Bronchial epithelial cell (primary cell): ENCODE measurements around the gene TLCD1. TPM values are rescaled to one million over a fixed set of nuclear protein-coding genes. Genes with fewer than 3 reads are reported as not detected.

ENCODE experiments used
- DNase-seq: peaks from one replicate; pipeline ENCODE4 v3.0.0-alpha.2; 2010; ENCODE audit warnings: low read depth
- FAIRE-seq: peaks from 2 replicates; lab custom pipeline; 2011; peaks lifted over from hg19 to GRCh38; lab: Jason Lieb, UNC
- H3K27me3 ChIP-seq: 2 replicates; pipeline ENCODE4 v1.5.1; 2011; ENCODE audit warnings: low read length; ENCODE audit not compliant: control insufficient read depth, insufficient read depth
- H3K36me3 ChIP-seq: 2 replicates; pipeline ENCODE4 v1.5.1; 2011; ENCODE audit warnings: low read length; ENCODE audit not compliant: control insufficient read depth, insufficient read depth
- H3K4me3 ChIP-seq: 2 replicates; pipeline ENCODE4 v1.5.1; 2011; ENCODE audit warnings: mild to moderate bottlenecking, low read depth, low read length, control low read depth
- total RNA-seq: library from RNA; depleted of rRNA; stranded (reverse); fragments of >200 nt; gene quantifications from 2 replicates; pipeline ENCODE4 v1.2.1, GENCODE V29; 2014
- TF ChIP-seq, protein P1 (sequence below): IDR thresholded peaks from 2 replicates; pipeline ENCODE4 v1.5.1; 2011; ENCODE audit warnings: mild to moderate bottlenecking, moderate library complexity, low read length, control low read depth, inconsistent platforms; ENCODE audit not compliant: insufficient read depth, severe bottlenecking

Gene TLCD1
- total RNA-seq, 1 donor from 2014 or later: 7.4 TPM

DNA sequence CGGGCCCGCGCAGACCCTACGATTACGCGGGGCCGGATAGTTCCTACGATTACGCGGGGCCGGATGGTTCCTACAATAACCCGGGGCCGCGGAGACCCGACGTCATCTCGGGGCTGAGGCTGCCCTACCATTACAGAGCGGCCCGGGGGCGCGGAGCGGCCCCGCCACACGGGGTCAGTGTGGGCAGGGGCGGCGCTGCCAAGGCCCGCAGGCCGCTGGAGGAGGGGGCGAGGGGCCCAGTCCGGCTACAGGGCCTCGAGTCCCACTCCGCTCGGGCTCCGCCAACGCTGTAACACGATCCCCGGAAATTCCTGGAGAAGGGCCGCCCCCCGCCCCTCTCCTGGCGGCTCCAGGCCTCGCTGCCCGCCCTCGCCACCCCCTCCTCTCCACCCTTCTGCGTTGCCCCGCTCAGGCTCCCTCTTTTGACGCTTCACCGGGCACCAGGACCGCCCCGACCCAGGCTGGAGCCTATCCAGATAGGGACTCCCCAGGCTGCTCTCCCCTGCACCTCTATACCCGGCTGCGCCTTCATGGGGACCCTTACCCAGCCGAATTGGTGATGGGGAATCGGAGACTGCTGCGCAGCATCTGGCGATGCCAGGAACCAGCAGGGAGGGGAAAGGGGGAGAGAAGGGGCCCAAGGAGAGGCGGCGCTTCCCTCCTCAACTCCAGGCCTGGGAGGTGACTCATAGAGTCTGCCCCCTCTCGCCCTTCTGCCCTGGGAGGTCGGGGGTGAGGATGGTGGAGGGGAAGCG is 8.3 kb downstream of the TLCD1 start, which contains the start of gene RAB34:
RAB34 (minus strand) TSS at position 291 of the 755 bp plus-strand sequence. CDS start 602 bp downstream, outside the sequence.
- FAIRE-seq: no peak
- TF ChIP-seq, protein P1, sequence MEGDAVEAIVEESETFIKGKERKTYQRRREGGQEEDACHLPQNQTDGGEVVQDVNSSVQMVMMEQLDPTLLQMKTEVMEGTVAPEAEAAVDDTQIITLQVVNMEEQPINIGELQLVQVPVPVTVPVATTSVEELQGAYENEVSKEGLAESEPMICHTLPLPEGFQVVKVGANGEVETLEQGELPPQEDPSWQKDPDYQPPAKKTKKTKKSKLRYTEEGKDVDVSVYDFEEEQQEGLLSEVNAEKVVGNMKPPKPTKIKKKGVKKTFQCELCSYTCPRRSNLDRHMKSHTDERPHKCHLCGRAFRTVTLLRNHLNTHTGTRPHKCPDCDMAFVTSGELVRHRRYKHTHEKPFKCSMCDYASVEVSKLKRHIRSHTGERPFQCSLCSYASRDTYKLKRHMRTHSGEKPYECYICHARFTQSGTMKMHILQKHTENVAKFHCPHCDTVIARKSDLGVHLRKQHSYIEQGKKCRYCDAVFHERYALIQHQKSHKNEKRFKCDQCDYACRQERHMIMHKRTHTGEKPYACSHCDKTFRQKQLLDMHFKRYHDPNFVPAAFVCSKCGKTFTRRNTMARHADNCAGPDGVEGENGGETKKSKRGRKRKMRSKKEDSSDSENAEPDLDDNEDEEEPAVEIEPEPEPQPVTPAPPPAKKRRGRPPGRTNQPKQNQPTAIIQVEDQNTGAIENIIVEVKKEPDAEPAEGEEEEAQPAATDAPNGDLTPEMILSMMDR: peak; percentile 49
- DNase-seq: peak; percentile 61
- H3K27me3 ChIP-seq: no peaks in the 10 kb centered on the region
- peak within 1 kb of the TSS; percentile 63 for H3K4me3 ChIP-seq
- peaks cover 19% of the 10 kb centered on the region for H3K36me3 ChIP-seq

DNA sequence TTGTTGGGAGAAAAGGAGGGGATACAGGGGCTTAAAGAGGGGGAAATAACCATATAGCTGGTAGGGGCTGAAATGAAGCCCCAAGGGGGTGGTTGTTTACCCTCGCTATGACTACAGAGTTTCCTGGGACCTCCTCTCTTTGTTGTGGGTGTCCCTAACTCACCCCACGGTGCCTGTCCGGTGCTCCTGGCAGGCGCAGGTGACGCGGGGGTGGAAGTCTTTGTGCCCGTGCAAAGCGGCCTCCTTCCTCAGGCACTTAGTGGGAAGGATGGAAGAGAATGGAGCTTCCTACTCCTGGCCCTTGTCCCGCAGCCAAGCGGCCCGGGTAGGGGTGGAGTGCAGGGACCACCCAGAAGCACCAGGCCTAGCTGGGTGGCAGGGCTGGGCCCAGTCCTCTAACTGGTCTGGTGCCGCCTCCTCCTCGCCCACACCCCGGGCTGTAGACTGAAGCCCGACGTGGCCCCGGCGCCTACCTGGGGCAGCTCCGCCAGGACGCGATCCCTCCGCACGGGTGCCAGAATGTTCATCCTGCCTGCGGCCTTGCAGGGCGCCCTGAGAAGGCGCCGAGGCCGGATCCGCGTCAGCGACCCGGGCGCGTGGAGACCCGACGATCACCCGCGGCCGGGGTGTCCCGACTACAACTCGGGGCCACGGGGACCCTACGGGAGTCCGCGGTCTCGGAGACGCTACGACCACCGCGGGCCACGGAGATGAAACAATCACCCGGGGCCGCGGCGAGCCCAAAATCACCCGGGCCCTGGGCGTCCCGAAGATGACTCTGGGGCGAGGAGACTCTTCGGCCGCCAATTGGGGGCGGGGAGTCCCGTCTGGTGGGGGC is 9.1 kb downstream of the TLCD1 start:
- TF ChIP-seq, protein P1: no peak
- DNase-seq (no peak), FAIRE-seq (no peak)
- peaks cover 15% of the 10 kb centered on the region for H3K36me3 ChIP-seq
- peak overlapping the region; percentile 63 for H3K4me3 ChIP-seq
- no peaks in the 10 kb centered on the region for H3K27me3 ChIP-seq

DNA sequence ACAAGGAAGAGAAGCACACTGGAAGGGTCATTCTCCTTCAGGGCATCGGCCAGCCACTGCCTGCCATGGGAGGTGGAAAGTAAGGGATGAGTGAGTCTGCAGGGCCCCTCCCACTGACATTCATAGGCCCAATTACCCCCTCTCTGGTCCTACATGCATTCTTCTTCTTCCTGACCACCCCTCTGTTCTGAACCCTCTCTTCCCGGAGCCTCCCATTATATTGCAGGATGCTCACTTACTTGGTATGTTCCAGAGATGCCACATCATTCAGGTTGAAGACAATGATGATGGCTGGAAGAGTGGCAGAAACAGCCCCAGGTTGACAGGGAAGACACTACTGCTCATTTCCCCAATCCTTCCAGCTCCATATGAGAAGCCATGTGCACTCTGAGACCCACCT is 10.8 kb downstream of the TLCD1 start:
- FAIRE-seq (no peak), DNase-seq (no peak)
- no peaks in the 10 kb centered on the region for H3K27me3 ChIP-seq
- TF ChIP-seq, protein P1: no peak
- peaks cover 10% of the 10 kb centered on the region for H3K36me3 ChIP-seq
- H3K4me3 ChIP-seq: no peak overlapping the region

DNA sequence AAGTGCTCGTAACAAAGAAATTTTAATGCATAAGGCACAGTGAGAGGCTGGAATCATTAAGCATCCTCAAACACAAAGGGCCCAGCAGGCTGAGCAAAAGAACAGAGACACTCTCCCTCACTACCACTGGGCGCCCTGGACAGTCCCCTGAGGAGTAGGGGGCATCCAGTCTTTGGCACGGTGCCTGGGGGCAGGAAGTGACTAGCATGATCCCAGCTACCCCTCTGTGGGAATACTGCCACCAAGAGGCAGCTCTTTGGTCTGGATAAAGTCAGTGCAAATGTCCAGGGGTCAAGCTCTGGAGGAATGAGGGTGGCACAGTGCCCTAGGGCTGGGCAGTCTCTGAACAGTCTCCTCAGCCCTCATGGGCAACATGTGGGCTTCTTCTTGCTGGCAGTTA is 11.8 kb downstream of the TLCD1 start:
- no peak overlapping the region for H3K4me3 ChIP-seq
- TF ChIP-seq, protein P1: no peak
- peaks cover 10% of the 10 kb centered on the region for H3K36me3 ChIP-seq
- DNase-seq (no peak), FAIRE-seq (no peak)
- no peaks in the 10 kb centered on the region for H3K27me3 ChIP-seq

DNA sequence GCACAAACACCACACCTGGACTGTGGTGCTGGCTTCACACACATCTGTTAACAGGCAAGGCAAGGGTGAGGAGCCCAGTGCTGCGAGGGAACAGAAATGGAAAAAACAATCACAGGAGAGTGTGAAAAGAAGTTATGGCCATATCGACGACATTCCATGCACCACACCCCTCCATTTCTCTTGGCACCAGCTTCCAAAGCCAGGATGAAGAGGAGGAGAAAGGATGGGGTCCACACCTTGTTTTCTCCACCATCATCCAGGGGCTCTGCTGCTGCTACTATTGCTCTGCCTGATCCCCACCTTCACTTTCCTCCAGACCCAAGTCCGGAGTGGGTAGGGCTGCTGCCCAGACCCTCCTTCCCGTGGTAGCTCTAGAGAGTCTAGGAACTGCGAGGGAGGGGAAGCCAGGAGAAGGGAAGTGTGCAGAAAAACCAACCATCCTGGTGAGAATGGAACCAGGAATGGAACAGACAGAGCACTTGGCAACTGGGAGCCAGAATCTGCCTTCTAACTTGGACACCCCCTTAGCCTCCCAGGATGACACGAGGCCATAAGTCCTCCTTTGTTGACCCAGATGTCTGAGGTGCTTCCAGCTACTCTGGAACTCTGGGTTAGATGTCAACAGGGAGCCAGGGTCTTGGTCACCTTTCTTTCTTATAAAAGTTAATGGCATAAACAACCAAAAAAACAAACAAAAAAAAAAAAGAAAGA is 13.2 kb downstream of the TLCD1 start:
- TF ChIP-seq, protein P1: no peak
- H3K4me3 ChIP-seq: no peak overlapping the region
- peak; percentile 50 for FAIRE-seq

More for the DNA sequence above, 13.2 kb downstream of the TLCD1 start:
- H3K36me3 ChIP-seq: peaks cover 10% of the 10 kb centered on the region
- no peaks in the 10 kb centered on the region for H3K27me3 ChIP-seq
- DNase-seq: no peak
